ENCODE results near the gene FOXP1. TPM values are rescaled to one million over a fixed set of nuclear protein-coding genes. Genes with fewer than 3 reads are reported as not detected.

The FOXP1 gene
- total RNA-seq, 1 experiment from 2014 or later = 75.3 TPM

DNA sequence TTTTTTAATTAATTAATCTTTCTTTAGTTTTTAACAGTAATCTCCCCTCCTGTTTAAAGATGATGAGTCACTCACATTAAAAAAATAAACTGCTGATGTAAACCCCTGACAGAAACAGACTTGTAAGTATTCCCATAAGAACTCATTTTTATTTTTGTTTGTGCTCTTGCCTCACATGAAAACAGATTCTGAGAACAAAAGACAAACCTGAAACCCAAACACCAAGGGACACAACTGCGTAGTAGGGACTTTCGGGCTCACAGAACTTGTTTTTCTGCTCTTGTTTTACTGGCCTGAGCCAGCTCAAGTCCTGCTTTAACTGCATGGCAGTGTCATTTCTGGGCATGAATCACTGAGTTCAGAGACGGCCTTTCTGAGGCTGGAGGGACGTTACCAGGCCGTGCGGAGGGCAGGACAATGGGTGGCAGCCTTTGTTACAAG is 600.8 kb downstream of the FOXP1 start:
- Mint-ChIP-seq H3K27me3 (ENCODE audit: low read depth) (no peaks in the 10 kb centered on the region), H3K36me3 (ENCODE audit: insufficient read depth in 1 of 3, low read depth in 3 of 3) (peaks cover 8 to 37% (median 12%) of the 10 kb centered on the region in 3 experiments; a peak in 6 of 7 replicates), H3K4me1 (peaks cover 20 to 36% of the 10 kb centered on the region in 2 experiments), H3K4me3 (no peak overlapping the region), H3K27ac (peak overlapping the region; percentile 57 to 95 (median 93); a peak in 5 of 7 replicates), H3K9me3 (no peaks in the 10 kb centered on the region)
- peak overlapping the region; percentile 30 for H3K9ac ChIP-seq (ENCODE audit: extremely low read depth, insufficient read length, low read length)
- H2BK5ac ChIP-seq (ENCODE audit: insufficient read length, low read length) = no peak overlapping the region
- no peak overlapping the region for H3K56ac ChIP-seq (ENCODE audit: insufficient read length, low read depth, low read length)
- no CpG with 5 or more reads among the region's 6 CpGs for WGBS (ENCODE audit: extremely low coverage, insufficient read length, low lambda C conversion rate)
- H3K4me1 ChIP-seq (ENCODE audit: insufficient read depth, low read length) = no peaks in the 10 kb centered on the region; the same call in 1 of the 2 replicates
- peak overlapping the region; percentile 85 for H4K5ac ChIP-seq (ENCODE audit: insufficient read length, low read depth, low read length)
- H3K18ac ChIP-seq (ENCODE audit: insufficient read length, low read depth, low read length) = peak overlapping the region; percentile 65
- H2AK5ac ChIP-seq (ENCODE audit: insufficient read length, low read length) = no peak overlapping the region
- no peak overlapping the region for H2BK15ac ChIP-seq (ENCODE audit: low read depth, low read length)
- H2BK20ac ChIP-seq (ENCODE audit: low read depth, low read length, poor library complexity, severe bottlenecking) = no peak overlapping the region
- no peak overlapping the region for H3K4ac ChIP-seq (ENCODE audit: low read depth, low read length)
- H2BK120ac ChIP-seq (ENCODE audit: low read depth, low read length, poor library complexity, severe bottlenecking) = no peak overlapping the region
- H4K91ac ChIP-seq (ENCODE audit: insufficient read length, low read depth, low read length) = no peak overlapping the region
- H3K23ac ChIP-seq (ENCODE audit: insufficient read length, low read depth, low read length) = no peak overlapping the region
- no peak overlapping the region for H2BK12ac ChIP-seq (ENCODE audit: insufficient read length, low read depth, low read length)
- no peaks in the 10 kb centered on the region for H3K27me3 ChIP-seq (ENCODE audit: insufficient read depth, low read length)
- TF ChIP-seq, protein P1, sequence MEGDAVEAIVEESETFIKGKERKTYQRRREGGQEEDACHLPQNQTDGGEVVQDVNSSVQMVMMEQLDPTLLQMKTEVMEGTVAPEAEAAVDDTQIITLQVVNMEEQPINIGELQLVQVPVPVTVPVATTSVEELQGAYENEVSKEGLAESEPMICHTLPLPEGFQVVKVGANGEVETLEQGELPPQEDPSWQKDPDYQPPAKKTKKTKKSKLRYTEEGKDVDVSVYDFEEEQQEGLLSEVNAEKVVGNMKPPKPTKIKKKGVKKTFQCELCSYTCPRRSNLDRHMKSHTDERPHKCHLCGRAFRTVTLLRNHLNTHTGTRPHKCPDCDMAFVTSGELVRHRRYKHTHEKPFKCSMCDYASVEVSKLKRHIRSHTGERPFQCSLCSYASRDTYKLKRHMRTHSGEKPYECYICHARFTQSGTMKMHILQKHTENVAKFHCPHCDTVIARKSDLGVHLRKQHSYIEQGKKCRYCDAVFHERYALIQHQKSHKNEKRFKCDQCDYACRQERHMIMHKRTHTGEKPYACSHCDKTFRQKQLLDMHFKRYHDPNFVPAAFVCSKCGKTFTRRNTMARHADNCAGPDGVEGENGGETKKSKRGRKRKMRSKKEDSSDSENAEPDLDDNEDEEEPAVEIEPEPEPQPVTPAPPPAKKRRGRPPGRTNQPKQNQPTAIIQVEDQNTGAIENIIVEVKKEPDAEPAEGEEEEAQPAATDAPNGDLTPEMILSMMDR (conservative IDR thresholded peaks at IDR 0.05) = no peak
- no peak overlapping the region for H3K4me2 ChIP-seq (ENCODE audit: insufficient read depth, insufficient read length, low read length)
- peak overlapping the region; percentile 89 for H3K14ac ChIP-seq (ENCODE audit: insufficient read depth, low read length)
- no peaks in the 10 kb centered on the region for H3K23me2 ChIP-seq (ENCODE audit: insufficient read length, low read depth, low read length, poor library complexity, severe bottlenecking)
- H2AFZ ChIP-seq (ENCODE audit: low read length) = no peak overlapping the region
- H3K9me3 ChIP-seq (ENCODE audit: control insufficient read depth, low read depth, low read length) = no peaks in the 10 kb centered on the region
- H3K79me1 ChIP-seq (ENCODE audit: insufficient read depth, low read depth, low read length, poor library complexity, severe bottlenecking) = no peaks in the 10 kb centered on the region
- no peaks in the 10 kb centered on the region for H4K20me1 ChIP-seq (ENCODE audit: control insufficient read depth, insufficient read depth, insufficient read length)
- H3K27ac ChIP-seq (ENCODE audit: insufficient read length, low read depth, low read length) = no peak overlapping the region
- no peak for DNase-seq
- no peaks in the 10 kb centered on the region for H3K79me2 ChIP-seq (ENCODE audit: insufficient read depth, low read length)
- no peak overlapping the region for H3T11ph ChIP-seq (ENCODE audit: low read length)
- H4K8ac ChIP-seq (replicated peaks; ENCODE audit: insufficient read length, low read depth, low read length) = no peak overlapping the region

Data from H9 (cell line).